Astrocyte (in vitro differentiated cells and primary cell): ENCODE measurements around the gene ARHGAP6. TPM values are rescaled to one million over a fixed set of nuclear protein-coding genes. Genes with fewer than 3 reads are reported as not detected.

Experiments used
- DNase-seq: peaks from one replicate; pipeline ENCODE4 v3.0.0-alpha.2; 2010; ENCODE audit warnings: low read depth
- FAIRE-seq: peaks from 2 replicates; lab custom pipeline; 2011; peaks lifted over from hg19 to GRCh38; lab: Jason Lieb, UNC
- H2AFZ ChIP-seq: 2 replicates; pipeline ENCODE4 v1.6.0; 2012; ENCODE audit warnings: low read depth, low read length, inconsistent platforms
- H3K27ac ChIP-seq: 2 replicates; pipeline ENCODE4 v1.5.1; 2011; ENCODE audit warnings: low read depth, low read length, inconsistent platforms
- H3K27me3 ChIP-seq: 2 replicates; pipeline ENCODE4 v1.6.0; 2011; ENCODE audit warnings: low read length, inconsistent platforms; ENCODE audit not compliant: insufficient read depth
- H3K36me3 ChIP-seq: 2 replicates; pipeline ENCODE4 v1.5.1; 2011; ENCODE audit warnings: low read length, inconsistent platforms; ENCODE audit not compliant: insufficient read depth
- H3K4me1 ChIP-seq: 2 replicates; pipeline ENCODE4 v1.5.1; 2011; ENCODE audit warnings: low read length, inconsistent platforms; ENCODE audit not compliant: insufficient read depth
- H3K4me2 ChIP-seq: 2 replicates; pipeline ENCODE4 v1.6.0; 2012; ENCODE audit warnings: low read length, inconsistent platforms
- H3K4me3 ChIP-seq: 2 replicates; pipeline ENCODE4 v1.5.1; 2011; ENCODE audit warnings: low read depth, mild to moderate bottlenecking, low read length, inconsistent platforms; ENCODE audit not compliant: insufficient read depth
- H3K79me2 ChIP-seq: 2 replicates; pipeline ENCODE4 v1.6.0; 2012; ENCODE audit warnings: mild to moderate bottlenecking, low read length, inconsistent platforms; ENCODE audit not compliant: insufficient read depth
- H3K9ac ChIP-seq: 2 replicates; pipeline ENCODE4 v1.6.0; 2012; ENCODE audit warnings: mild to moderate bottlenecking, low read length, inconsistent platforms
- H3K9me3 ChIP-seq: 2 replicates; pipeline ENCODE4 v1.5.1; 2012; ENCODE audit warnings: low read depth, mild to moderate bottlenecking, low read length, inconsistent platforms; ENCODE audit not compliant: insufficient read depth
- H4K20me1 ChIP-seq: 2 replicates; pipeline ENCODE4 v1.6.0; 2012; ENCODE audit warnings: low read length, inconsistent platforms; ENCODE audit not compliant: insufficient read depth
- H3K27ac Mint-ChIP-seq: one replicate; pipeline ENCODE4 v1.8.0; 2021; ENCODE audit warnings: mild to moderate bottlenecking, mixed read lengths; ENCODE audit not compliant: unreplicated experiment
- H3K27me3 Mint-ChIP-seq: one replicate; pipeline ENCODE4 v1.8.0; 2021; ENCODE audit warnings: low read depth, mixed read lengths; ENCODE audit not compliant: unreplicated experiment
- H3K36me3 Mint-ChIP-seq: one replicate; pipeline ENCODE4 v1.8.0; 2021; ENCODE audit warnings: low read depth, mixed read lengths; ENCODE audit not compliant: unreplicated experiment
- H3K4me1 Mint-ChIP-seq: one replicate; pipeline ENCODE4 v1.8.0; 2021; ENCODE audit warnings: low read depth, mixed read lengths; ENCODE audit not compliant: unreplicated experiment
- H3K4me3 Mint-ChIP-seq: one replicate; pipeline ENCODE4 v1.8.0; 2021; ENCODE audit warnings: mild to moderate bottlenecking, moderate library complexity, mixed read lengths; ENCODE audit not compliant: unreplicated experiment
- H3K9me3 Mint-ChIP-seq: one replicate; pipeline ENCODE4 v1.8.0; 2021; ENCODE audit warnings: mild to moderate bottlenecking, mixed read lengths; ENCODE audit not compliant: unreplicated experiment
- CTCF ChIP-seq: IDR thresholded peaks from 2 replicates; pipeline ENCODE4 v1.5.1; 2011; ENCODE audit warnings: low read depth, mild to moderate bottlenecking, inconsistent platforms, low read length, moderate library complexity; ENCODE audit not compliant: insufficient read depth
- EZH2 ChIP-seq: IDR thresholded peaks from 2 replicates; pipeline ENCODE4 v1.6.1; 2012; ENCODE audit warnings: mild to moderate bottlenecking, low read length, inconsistent platforms; ENCODE audit not compliant: insufficient read depth
- total RNA-seq: library from RNA; stranded (reverse); gene quantifications from 2 replicates; pipeline ENCODE4 v1.2.1, GENCODE V29; 2021

Gene ARHGAP6
- total RNA-seq, 1 donor from 2014 or later, result 0.30 TPM

- H4K20me1 ChIP-seq, result no peaks in the 10 kb centered on the region
- peak; percentile 82 for FAIRE-seq
- H3K4me2 ChIP-seq, result no peak overlapping the region
- H3K4me1 ChIP-seq, result no peaks in the 10 kb centered on the region
- no peak overlapping the region for H3K4me3 ChIP-seq
- no peaks in the 10 kb centered on the region for H3K79me2 ChIP-seq
- Mint-ChIP-seq H3K27ac (no peak overlapping the region), H3K4me1 (no peaks in the 10 kb centered on the region), H3K4me3 (no peak overlapping the region), H3K36me3 (no peaks in the 10 kb centered on the region), H3K27me3 (no peaks in the 10 kb centered on the region), H3K9me3 (no peaks in the 10 kb centered on the region)
- no peak overlapping the region for H3K27ac ChIP-seq
- H3K9me3 ChIP-seq, result no peaks in the 10 kb centered on the region
- TF ChIP-seq EZH2, result no peak
- H2AFZ ChIP-seq, result no peak overlapping the region
- H3K36me3 ChIP-seq, result no peaks in the 10 kb centered on the region
- no peaks in the 10 kb centered on the region for H3K27me3 ChIP-seq
- no peak overlapping the region for H3K9ac ChIP-seq
- no peak for DNase-seq
Measured at GRCh38 chrX:11319806-11320520, 345.8 kb downstream of the ARHGAP6 start.

GRCh38 chrX:11311706-11312105, 354.0 kb downstream of the ARHGAP6 start:
- H3K36me3 ChIP-seq, result no peaks in the 10 kb centered on the region
- H4K20me1 ChIP-seq, result no peaks in the 10 kb centered on the region
- H3K4me2 ChIP-seq, result no peak overlapping the region
- Mint-ChIP-seq H3K4me1 (peaks cover 4% of the 10 kb centered on the region), H3K27ac (no peak overlapping the region), H3K36me3 (no peaks in the 10 kb centered on the region), H3K27me3 (peaks cover 2% of the 10 kb centered on the region), H3K9me3 (no peaks in the 10 kb centered on the region), H3K4me3 (no peak overlapping the region)
- peaks cover 1% of the 10 kb centered on the region for H3K27me3 ChIP-seq
- no peak overlapping the region for H3K27ac ChIP-seq
- no peak overlapping the region for H3K4me3 ChIP-seq
- no peak overlapping the region for H2AFZ ChIP-seq
- no peak for DNase-seq
- no peaks in the 10 kb centered on the region for H3K9me3 ChIP-seq
- TF ChIP-seq CTCF, result no peak
- no peak for TF ChIP-seq EZH2
- no peaks in the 10 kb centered on the region for H3K4me1 ChIP-seq
- no peak overlapping the region for H3K9ac ChIP-seq
- H3K79me2 ChIP-seq, result no peaks in the 10 kb centered on the region
- FAIRE-seq, result peak; percentile 76

- Mint-ChIP-seq H3K27ac (no peak overlapping the region), H3K9me3 (no peaks in the 10 kb centered on the region), H3K36me3 (no peaks in the 10 kb centered on the region), H3K4me3 (no peak overlapping the region), H3K4me1 (peaks cover 4% of the 10 kb centered on the region), H3K27me3 (peaks cover 2% of the 10 kb centered on the region)
- no peaks in the 10 kb centered on the region for H3K79me2 ChIP-seq
- no peaks in the 10 kb centered on the region for H3K9me3 ChIP-seq
- H3K4me1 ChIP-seq, result no peaks in the 10 kb centered on the region
- TF ChIP-seq CTCF, result no peak
- no peak for TF ChIP-seq EZH2
- H3K36me3 ChIP-seq, result no peaks in the 10 kb centered on the region
- no peak overlapping the region for H3K9ac ChIP-seq
- FAIRE-seq (no peak), DNase-seq (no peak)
- H3K27ac ChIP-seq, result no peak overlapping the region
- H2AFZ ChIP-seq, result no peak overlapping the region
- peaks cover 3% of the 10 kb centered on the region for H3K27me3 ChIP-seq
- no peaks in the 10 kb centered on the region for H4K20me1 ChIP-seq
- no peak overlapping the region for H3K4me3 ChIP-seq
- no peak overlapping the region for H3K4me2 ChIP-seq
Measured at GRCh38 chrX:11309220-11309619, 356.5 kb downstream of the ARHGAP6 start.
